ENCODE results near the gene CASP8.

CASP8 gene

GRCh38 chr2:201242571-201243277, 17.6 kb upstream of the CASP8 start:
- DNase-seq (ENCODE audit: low spot score): no peak

- DNase-seq (ENCODE audit: low spot score): no peak
Measured at GRCh38 chr2:201244829-201245228, 15.5 kb upstream of the CASP8 start.

GRCh38 chr2:201246280-201246679, 14.1 kb upstream of the CASP8 start:
- DNase-seq (ENCODE audit: low spot score): no peak

- no peak for DNase-seq (ENCODE audit: low spot score)
Measured at GRCh38 chr2:201248288-201248844, 12.0 kb upstream of the CASP8 start.

GRCh38 chr2:201249889-201250288, 10.4 kb upstream of the CASP8 start:
- no peak for DNase-seq (ENCODE audit: low spot score)

GRCh38 chr2:201250741-201251140, 9.6 kb upstream of the CASP8 start:
- DNase-seq (ENCODE audit: low spot score): no peak

- DNase-seq (ENCODE audit: low spot score): no peak
Measured at GRCh38 chr2:201254081-201254730, 6.1 kb upstream of the CASP8 start.

GRCh38 chr2:201255408-201256033, 4.8 kb upstream of the CASP8 start:
- DNase-seq (ENCODE audit: low spot score): no peak

- DNase-seq (ENCODE audit: low spot score): no peak
Measured at GRCh38 chr2:201256082-201256481, 4.3 kb upstream of the CASP8 start.

- no peak for DNase-seq (ENCODE audit: low spot score)
Measured at GRCh38 chr2:201257381-201257955, 2.9 kb upstream of the CASP8 start.

GRCh38 chr2:201257956-201258665, 2.2 kb upstream of the CASP8 start:
- no peak for DNase-seq (ENCODE audit: low spot score)

- no peak for DNase-seq (ENCODE audit: low spot score)
Measured at GRCh38 chr2:201258666-201259615, 1.4 kb upstream of the CASP8 start.

- DNase-seq (ENCODE audit: low spot score): no peak
Measured at GRCh38 chr2:201261471-201261870, 1.1 kb downstream of the CASP8 start.

GRCh38 chr2:201261906-201262305, 1.6 kb downstream of the CASP8 start:
- DNase-seq (ENCODE audit: low spot score): no peak

- DNase-seq (ENCODE audit: low spot score): no peak
Measured at GRCh38 chr2:201262718-201263117, 2.4 kb downstream of the CASP8 start.

- DNase-seq (ENCODE audit: low spot score): no peak
Measured at GRCh38 chr2:201263779-201264178, 3.4 kb downstream of the CASP8 start.

GRCh38 chr2:201264472-201265173, 4.3 kb downstream of the CASP8 start:
- DNase-seq (ENCODE audit: low spot score): no peak

GRCh38 chr2:201266629-201267028, 6.3 kb downstream of the CASP8 start:
- no peak for DNase-seq (ENCODE audit: low spot score)

- DNase-seq (ENCODE audit: low spot score): no peak
Measured at GRCh38 chr2:201267278-201268030, 7.1 kb downstream of the CASP8 start.
